ENCODE measurements around the gene EIF3B. TPM values are rescaled to one million over a fixed set of nuclear protein-coding genes. Genes with fewer than 3 reads are reported as not detected.
"Not testable (repeated sequence)": the region's sequence is repeated elsewhere in the genome, so short reads cannot be mapped to it uniquely, and the experiment has no call there.

EIF3B gene
- polyA plus RNA-seq, 1 experiment: 92.7 TPM

- Histone ChIP-seq H3K27me3 (ENCODE audit: control insufficient read depth, insufficient read depth, low read length) (no peaks in the 10 kb centered on the region), H3K4me3 (ENCODE audit: low read depth, low read length) (no peak overlapping the region), H3K36me3 (ENCODE audit: control insufficient read depth, insufficient read depth, low read length) (no peaks in the 10 kb centered on the region)
- TF ChIP-seq, protein P1, sequence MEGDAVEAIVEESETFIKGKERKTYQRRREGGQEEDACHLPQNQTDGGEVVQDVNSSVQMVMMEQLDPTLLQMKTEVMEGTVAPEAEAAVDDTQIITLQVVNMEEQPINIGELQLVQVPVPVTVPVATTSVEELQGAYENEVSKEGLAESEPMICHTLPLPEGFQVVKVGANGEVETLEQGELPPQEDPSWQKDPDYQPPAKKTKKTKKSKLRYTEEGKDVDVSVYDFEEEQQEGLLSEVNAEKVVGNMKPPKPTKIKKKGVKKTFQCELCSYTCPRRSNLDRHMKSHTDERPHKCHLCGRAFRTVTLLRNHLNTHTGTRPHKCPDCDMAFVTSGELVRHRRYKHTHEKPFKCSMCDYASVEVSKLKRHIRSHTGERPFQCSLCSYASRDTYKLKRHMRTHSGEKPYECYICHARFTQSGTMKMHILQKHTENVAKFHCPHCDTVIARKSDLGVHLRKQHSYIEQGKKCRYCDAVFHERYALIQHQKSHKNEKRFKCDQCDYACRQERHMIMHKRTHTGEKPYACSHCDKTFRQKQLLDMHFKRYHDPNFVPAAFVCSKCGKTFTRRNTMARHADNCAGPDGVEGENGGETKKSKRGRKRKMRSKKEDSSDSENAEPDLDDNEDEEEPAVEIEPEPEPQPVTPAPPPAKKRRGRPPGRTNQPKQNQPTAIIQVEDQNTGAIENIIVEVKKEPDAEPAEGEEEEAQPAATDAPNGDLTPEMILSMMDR (IDR thresholded peaks at IDR 0.05; ENCODE audit: insufficient read depth, low read depth, low read length): no peak
- CTCF ChIA-PET: no interaction called here
- POLR2A ChIA-PET: no interaction called here
- no peak for DNase-seq (ENCODE audit: low read depth)
These were observed 57.4 kb downstream of the EIF3B start for GRCh38 chr7:2411815-2412586.

GRCh38 chr7:2412587-2413201 lies 58.1 kb downstream of the EIF3B start:
- Histone ChIP-seq H3K4me3 (ENCODE audit: low read depth, low read length) (no peak overlapping the region), H3K27me3 (ENCODE audit: control insufficient read depth, insufficient read depth, low read length) (no peaks in the 10 kb centered on the region), H3K36me3 (ENCODE audit: control insufficient read depth, insufficient read depth, low read length) (no peaks in the 10 kb centered on the region)
- TF ChIP-seq, protein P1 (IDR thresholded peaks at IDR 0.05; ENCODE audit: insufficient read depth, low read depth, low read length): no peak
- POLR2A ChIA-PET: no interaction called here
- DNase-seq (ENCODE audit: low read depth): no peak
- CTCF ChIA-PET: no interaction called here

DNA sequence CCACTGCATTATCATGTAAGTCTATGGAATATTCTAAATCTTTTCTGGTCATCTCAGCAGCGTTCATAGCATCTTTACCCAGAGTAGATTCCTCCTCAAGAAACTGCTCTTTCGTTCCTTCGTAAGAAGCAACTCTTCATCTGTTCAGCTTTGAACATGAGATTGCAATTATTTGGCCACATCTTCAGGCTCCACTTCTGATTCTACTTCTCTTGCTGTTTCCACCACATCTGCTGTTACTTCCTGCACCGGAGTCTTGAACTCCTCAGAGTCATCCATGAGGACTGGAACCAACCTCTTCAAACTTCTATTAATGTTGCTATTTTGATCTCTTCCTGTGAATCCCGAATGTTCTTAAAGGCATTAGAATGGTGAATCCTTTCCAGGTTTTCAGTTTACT lies 61.4 kb downstream of the EIF3B start:
- CTCF ChIA-PET: no interaction called here

DNA sequence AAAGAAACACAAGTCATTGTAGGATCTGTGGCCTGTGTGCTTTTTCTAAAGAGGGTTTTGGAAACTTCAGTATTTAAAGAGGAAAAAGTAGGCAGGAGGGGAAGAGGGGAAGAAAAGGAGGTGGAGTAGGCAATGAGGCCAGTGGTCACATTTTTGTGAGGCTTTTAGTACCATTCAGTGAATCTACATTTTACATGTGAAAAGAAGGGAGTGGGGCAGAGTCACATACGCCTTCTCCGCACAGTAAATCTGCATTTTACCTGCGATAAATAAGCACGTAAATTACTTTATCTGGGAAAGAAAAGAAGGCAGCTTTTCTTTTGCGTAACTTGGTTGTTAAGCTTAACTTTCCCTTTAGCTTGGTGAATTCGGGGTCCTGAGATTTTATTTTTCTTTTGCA lies 62.0 kb downstream of the EIF3B start:
- no peak overlapping the region for H3K4me3 ChIP-seq (ENCODE audit: low read depth, low read length)
- TF ChIP-seq, protein P1 (IDR thresholded peaks at IDR 0.05; ENCODE audit: insufficient read depth, low read depth, low read length): no peak
- H3K36me3 ChIP-seq (ENCODE audit: control insufficient read depth, insufficient read depth, low read length): no peaks in the 10 kb centered on the region
- ChIA-PET CTCF (no interaction called here), POLR2A (no interaction called here)
- no peak for DNase-seq (ENCODE audit: low read depth)
- H3K27me3 ChIP-seq (ENCODE audit: control insufficient read depth, insufficient read depth, low read length): no peaks in the 10 kb centered on the region

More for the DNA sequence above, 61.4 kb downstream of the EIF3B start:
- Histone ChIP-seq H3K27me3 (ENCODE audit: control insufficient read depth, insufficient read depth, low read length) (no peaks in the 10 kb centered on the region), H3K4me3 (ENCODE audit: low read depth, low read length) (no peak overlapping the region), H3K36me3 (ENCODE audit: control insufficient read depth, insufficient read depth, low read length) (no peaks in the 10 kb centered on the region)
- TF ChIP-seq, protein P1 (IDR thresholded peaks at IDR 0.05; ENCODE audit: insufficient read depth, low read depth, low read length): no peak
- POLR2A ChIA-PET: no interaction called here
- no peak for DNase-seq (ENCODE audit: low read depth)

DNA sequence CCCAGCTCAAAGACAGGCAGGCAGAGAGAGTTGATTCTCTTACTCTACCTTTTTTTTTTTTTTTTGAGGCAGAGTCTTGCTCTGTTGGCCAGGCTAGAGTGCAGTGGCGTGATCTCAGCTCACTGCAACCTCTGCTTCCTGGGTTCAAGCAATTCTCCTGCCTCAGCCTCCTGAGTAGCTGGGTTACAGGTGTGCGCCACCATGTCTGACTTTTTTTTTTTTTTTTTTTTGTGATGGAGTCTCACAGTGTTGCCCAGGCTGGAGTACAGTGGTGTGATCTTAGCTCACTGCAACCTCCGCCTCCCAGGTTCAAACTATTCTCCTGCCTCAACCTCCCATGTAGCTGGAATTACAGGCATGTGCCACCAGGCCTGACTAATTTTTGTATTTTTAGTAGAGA lies 62.6 kb downstream of the EIF3B start:
- DNase-seq (ENCODE audit: low read depth); H3K36me3 ChIP-seq (ENCODE audit: control insufficient read depth, insufficient read depth, low read length); POLR2A ChIA-PET; H3K4me3 ChIP-seq (ENCODE audit: low read depth, low read length); CTCF ChIA-PET; H3K27me3 ChIP-seq (ENCODE audit: control insufficient read depth, insufficient read depth, low read length): not testable (repeated sequence)
